HAP-1 (cell line): ENCODE measurements around the gene YEATS4.

Experiments used
- DNase-seq, 2 experiments: peaks; one replicate each; pipeline ENCODE4 v3.0.0-alpha.2; 2016 to 2020; ENCODE audit warnings: low spot score in 2 of 2
- H3K27me3 ChIP-seq: fragments of 250-450 bp; sonication (Bioruptor Pico); 2 replicates; pipeline ENCODE4 v1.5.1; 2020; ENCODE audit warnings: low read depth, mild to moderate bottlenecking, moderate library complexity
- H3K36me3 ChIP-seq: fragments of 250-450 bp; sonication (Bioruptor Pico); replicated peaks from 2 replicates; pipeline ENCODE4 v1.5.1; 2020; ENCODE audit warnings: mild to moderate bottlenecking
- H3K4me1 ChIP-seq: fragments of 250-450 bp; sonication (Bioruptor Pico); 2 replicates; pipeline ENCODE4 v1.5.1; 2020; ENCODE audit warnings: mild to moderate bottlenecking
- H3K4me3 ChIP-seq: fragments of 250-450 bp; sonication (Bioruptor Pico); 2 replicates; pipeline ENCODE4 v1.5.1; 2020; ENCODE audit warnings: mild to moderate bottlenecking, moderate library complexity
- H3K9me3 ChIP-seq: fragments of 250-450 bp; sonication (Bioruptor Pico); 2 replicates; pipeline ENCODE4 v1.5.1; 2020; ENCODE audit warnings: mild to moderate bottlenecking, moderate library complexity
- in situ Hi-C: fragments of 300-500 bp; cut with MboI; formaldehyde crosslinking; loops from 3 replicates; pipeline ENCODE4 v1.14.3; 2020; ENCODE audit warnings: low sequenced_read_pairs, inconsistent platforms, mixed read lengths

Gene YEATS4

GRCh38 chr12:69350002-69350626 lies 9.4 kb upstream of the YEATS4 start:
- H3K4me1 ChIP-seq, result no peaks in the 10 kb centered on the region
- H3K36me3 ChIP-seq, result no peaks in the 10 kb centered on the region
- peaks cover 4% of the 10 kb centered on the region for H3K27me3 ChIP-seq
- in situ Hi-C loops, result no loop called here
- no peak overlapping the region for H3K4me3 ChIP-seq
- DNase-seq, result no peak
- H3K9me3 ChIP-seq, result no peaks in the 10 kb centered on the region

GRCh38 chr12:69350777-69351176 lies 8.8 kb upstream of the YEATS4 start:
- Histone ChIP-seq H3K36me3 (no peaks in the 10 kb centered on the region), H3K9me3 (no peaks in the 10 kb centered on the region), H3K27me3 (peaks cover 4% of the 10 kb centered on the region), H3K4me1 (no peaks in the 10 kb centered on the region), H3K4me3 (no peak overlapping the region)
- in situ Hi-C loops, result no loop called here
- no peak for DNase-seq

- Histone ChIP-seq H3K9me3 (no peaks in the 10 kb centered on the region), H3K4me1 (no peaks in the 10 kb centered on the region), H3K27me3 (peaks cover 4% of the 10 kb centered on the region), H3K4me3 (no peak overlapping the region), H3K36me3 (no peaks in the 10 kb centered on the region)
- DNase-seq, result no peak
- in situ Hi-C loops, result no loop called here
These were observed 7.9 kb upstream of the YEATS4 start for GRCh38 chr12:69351462-69352236.

GRCh38 chr12:69352904-69353303 lies 6.6 kb upstream of the YEATS4 start:
- no peaks in the 10 kb centered on the region for H3K9me3 ChIP-seq
- H3K4me3 ChIP-seq, result no peak overlapping the region
- in situ Hi-C loops, result no loop called here
- no peaks in the 10 kb centered on the region for H3K4me1 ChIP-seq
- DNase-seq, result no peak
- peaks cover 4% of the 10 kb centered on the region for H3K27me3 ChIP-seq
- H3K36me3 ChIP-seq, result no peaks in the 10 kb centered on the region

- Histone ChIP-seq H3K4me3 (no peak overlapping the region), H3K36me3 (no peaks in the 10 kb centered on the region), H3K27me3 (peaks cover 4% of the 10 kb centered on the region), H3K9me3 (no peaks in the 10 kb centered on the region), H3K4me1 (peaks cover under 1% of the 10 kb centered on the region)
- DNase-seq, result no peak
- in situ Hi-C loops, result no loop called here
These were observed 5.4 kb upstream of the YEATS4 start for GRCh38 chr12:69354172-69354555.

GRCh38 chr12:69354556-69355187 lies 4.9 kb upstream of the YEATS4 start:
- in situ Hi-C loops, result no loop called here
- Histone ChIP-seq H3K9me3 (no peaks in the 10 kb centered on the region), H3K36me3 (no peaks in the 10 kb centered on the region), H3K4me3 (no peak overlapping the region), H3K27me3 (peaks cover 4% of the 10 kb centered on the region), H3K4me1 (peaks cover 3% of the 10 kb centered on the region)
- no peak for DNase-seq

- H3K4me3 ChIP-seq, result no peak overlapping the region
- H3K27me3 ChIP-seq, result no peaks in the 10 kb centered on the region
- no peaks in the 10 kb centered on the region for H3K36me3 ChIP-seq
- in situ Hi-C loops, result no loop called here
- H3K4me1 ChIP-seq, result peaks cover 3% of the 10 kb centered on the region
- no peak for DNase-seq
- H3K9me3 ChIP-seq, result no peaks in the 10 kb centered on the region
These were observed 4.0 kb upstream of the YEATS4 start for GRCh38 chr12:69355363-69356028.

- no peak for DNase-seq
- in situ Hi-C loops, result no loop called here
These were observed 767 bp downstream of the YEATS4 start for GRCh38 chr12:69360348-69360672.

GRCh38 chr12:69366796-69367195 lies 7.3 kb downstream of the YEATS4 start:
- Histone ChIP-seq H3K27me3 (no peaks in the 10 kb centered on the region), H3K4me3 (no peak overlapping the region), H3K36me3 (peaks cover 65% of the 10 kb centered on the region), H3K9me3 (no peaks in the 10 kb centered on the region), H3K4me1 (no peaks in the 10 kb centered on the region)
- no peak for DNase-seq
- in situ Hi-C loops, result no loop called here

More at GRCh38 chr12:69360348-69360672, 767 bp downstream of the YEATS4 start:
- H3K4me3 ChIP-seq, result peak overlapping the region; percentile 83
- H3K9me3 ChIP-seq, result no peaks in the 10 kb centered on the region
- H3K36me3 ChIP-seq, result peaks cover 18% of the 10 kb centered on the region
- peaks cover 6% of the 10 kb centered on the region for H3K4me1 ChIP-seq
- no peaks in the 10 kb centered on the region for H3K27me3 ChIP-seq

- in situ Hi-C loops, result no loop called here
- no peak for DNase-seq
- H3K4me1 ChIP-seq, result no peaks in the 10 kb centered on the region
- H3K9me3 ChIP-seq, result 0 out of 2 replicates have a peak, but pooled peaks cover 2% of the 10 kb centered on the region
- H3K36me3 ChIP-seq, result peaks cover 70% of the 10 kb centered on the region
- H3K4me3 ChIP-seq, result no peak overlapping the region
- no peaks in the 10 kb centered on the region for H3K27me3 ChIP-seq
These were observed 8.6 kb downstream of the YEATS4 start for GRCh38 chr12:69368171-69368570.

- H3K4me1 ChIP-seq, result peaks cover 6% of the 10 kb centered on the region
- no peak for DNase-seq
- no peaks in the 10 kb centered on the region for H3K9me3 ChIP-seq
- no peak overlapping the region for H3K4me3 ChIP-seq
- H3K36me3 ChIP-seq, result peaks cover 36% of the 10 kb centered on the region
- no peaks in the 10 kb centered on the region for H3K27me3 ChIP-seq
- in situ Hi-C loops, result no loop called here
These were observed 23.5 kb downstream of the YEATS4 start for GRCh38 chr12:69383074-69383473.

- in situ Hi-C loops, result no loop called here
- Histone ChIP-seq H3K27me3 (no peaks in the 10 kb centered on the region), H3K4me3 (no peak overlapping the region), H3K4me1 (no peaks in the 10 kb centered on the region), H3K9me3 (no peaks in the 10 kb centered on the region), H3K36me3 (peaks cover 28% of the 10 kb centered on the region)
- DNase-seq, result no peak
These were observed 25.5 kb downstream of the YEATS4 start for GRCh38 chr12:69385038-69385437.

- H3K4me1 ChIP-seq, result no peaks in the 10 kb centered on the region
- no peaks in the 10 kb centered on the region for H3K9me3 ChIP-seq
- H3K27me3 ChIP-seq, result no peaks in the 10 kb centered on the region
- DNase-seq, result no peak
- in situ Hi-C loops, result no loop called here
- H3K36me3 ChIP-seq, result peaks cover 31% of the 10 kb centered on the region
- H3K4me3 ChIP-seq, result no peak overlapping the region
These were observed 27.4 kb downstream of the YEATS4 start for GRCh38 chr12:69386921-69387320.

- no peaks in the 10 kb centered on the region for H3K4me1 ChIP-seq
- H3K27me3 ChIP-seq, result no peaks in the 10 kb centered on the region
- in situ Hi-C loops, result no loop called here
- DNase-seq, result peak in 1 of 2 experiments; percentile 27
- no peak overlapping the region for H3K4me3 ChIP-seq
- H3K36me3 ChIP-seq, result peaks cover 32% of the 10 kb centered on the region
- no peaks in the 10 kb centered on the region for H3K9me3 ChIP-seq
These were observed 28.8 kb downstream of the YEATS4 start for GRCh38 chr12:69388371-69388770.
